ENCODE measurements around the gene DCANP1.
"Not testable (repeated sequence)": the region's sequence is repeated elsewhere in the genome, so short reads cannot be mapped to it uniquely, and the experiment has no call there.

Gene DCANP1

GRCh38 chr5:135447298-135447929, at the start of gene DCANP1:
Gene DCANP1, minus strand, starts transcription at chr5:135447348. Its CDS starts 240 bp downstream, at chr5:135447108.
- H3K4me3 ChIP-seq (ENCODE audit: low read depth, low read length): no peak within 1 kb of the TSS

- H3K4me3 ChIP-seq (ENCODE audit: low read depth, low read length): not testable (repeated sequence)
These were observed 48.4 kb upstream of the DCANP1 start for GRCh38 chr5:135495531-135495930.

- H3K4me3 ChIP-seq (ENCODE audit: low read depth, low read length): no peak overlapping the region
These were observed 47.0 kb upstream of the DCANP1 start for GRCh38 chr5:135494196-135494595.

- no peak overlapping the region for H3K4me3 ChIP-seq (ENCODE audit: low read depth, low read length)
These were observed 46.4 kb upstream of the DCANP1 start for GRCh38 chr5:135493406-135494180.

- no peak overlapping the region for H3K4me3 ChIP-seq (ENCODE audit: low read depth, low read length)
These were observed 45.1 kb upstream of the DCANP1 start for GRCh38 chr5:135492319-135492626.

- H3K4me3 ChIP-seq (ENCODE audit: low read depth, low read length): no peak overlapping the region
These were observed 44.6 kb upstream of the DCANP1 start for GRCh38 chr5:135491552-135492318.

- no peak overlapping the region for H3K4me3 ChIP-seq (ENCODE audit: low read depth, low read length)
These were observed 43.9 kb upstream of the DCANP1 start for GRCh38 chr5:135491038-135491551.

GRCh38 chr5:135490245-135491037, 43.3 kb upstream of the DCANP1 start:
- no peak overlapping the region for H3K4me3 ChIP-seq (ENCODE audit: low read depth, low read length)

- H3K4me3 ChIP-seq (ENCODE audit: low read depth, low read length): no peak overlapping the region
These were observed 42.5 kb upstream of the DCANP1 start for GRCh38 chr5:135489466-135490244.

GRCh38 chr5:135488727-135489465, 41.7 kb upstream of the DCANP1 start:
- no peak overlapping the region for H3K4me3 ChIP-seq (ENCODE audit: low read depth, low read length)

- H3K4me3 ChIP-seq (ENCODE audit: low read depth, low read length): no peak overlapping the region
These were observed 40.8 kb upstream of the DCANP1 start for GRCh38 chr5:135487839-135488514.

- no peak overlapping the region for H3K4me3 ChIP-seq (ENCODE audit: low read depth, low read length)
These were observed 39.9 kb upstream of the DCANP1 start for GRCh38 chr5:135487037-135487395.

- no peak overlapping the region for H3K4me3 ChIP-seq (ENCODE audit: low read depth, low read length)
These were observed 39.2 kb upstream of the DCANP1 start for GRCh38 chr5:135486131-135487036.

- H3K4me3 ChIP-seq (ENCODE audit: low read depth, low read length): no peak overlapping the region
These were observed 37.5 kb upstream of the DCANP1 start for GRCh38 chr5:135484674-135485086.

- no peak overlapping the region for H3K4me3 ChIP-seq (ENCODE audit: low read depth, low read length)
These were observed 36.1 kb upstream of the DCANP1 start for GRCh38 chr5:135483254-135483653.

GRCh38 chr5:135482381-135482933, 35.3 kb upstream of the DCANP1 start:
- no peak overlapping the region for H3K4me3 ChIP-seq (ENCODE audit: low read depth, low read length)

GRCh38 chr5:135481909-135482311, 34.8 kb upstream of the DCANP1 start:
- no peak overlapping the region for H3K4me3 ChIP-seq (ENCODE audit: low read depth, low read length)

- H3K4me3 ChIP-seq (ENCODE audit: low read depth, low read length): no peak overlapping the region
These were observed 34.2 kb upstream of the DCANP1 start for GRCh38 chr5:135481387-135481786.

Data from iPS-11a (cell line).